Activated gamma-delta T cell (primary cell): ENCODE data around the gene KNTC1.
"Not testable (repeated sequence)": the region's sequence is repeated elsewhere in the genome, so short reads cannot be mapped to it uniquely, and the experiment has no call there.

Experiments used
- DNase-seq: peaks from one replicate; lab custom pipeline; 2025; lab: John Stamatoyannopoulos, UW

The KNTC1 gene

DNA sequence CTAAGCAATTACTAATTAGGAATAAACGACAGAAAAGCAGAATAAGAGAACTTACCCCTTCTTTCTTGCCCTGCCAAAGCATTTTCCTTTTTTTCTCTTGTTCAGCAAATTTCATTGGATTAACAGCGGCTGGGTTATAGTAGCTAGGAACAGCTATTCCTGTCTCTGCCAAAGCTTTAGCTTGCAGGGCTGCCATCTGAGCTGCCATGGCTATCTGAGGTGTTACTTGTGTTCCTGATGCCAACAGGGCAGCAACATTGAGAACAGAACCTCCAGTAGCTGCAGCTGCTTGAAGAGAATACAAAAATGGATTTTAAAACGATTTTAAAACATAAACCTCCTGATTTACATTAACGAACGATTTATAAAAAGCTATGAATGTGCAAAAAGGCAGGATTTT lies 18.9 kb upstream of the KNTC1 start:
- no peak for DNase-seq

DNA sequence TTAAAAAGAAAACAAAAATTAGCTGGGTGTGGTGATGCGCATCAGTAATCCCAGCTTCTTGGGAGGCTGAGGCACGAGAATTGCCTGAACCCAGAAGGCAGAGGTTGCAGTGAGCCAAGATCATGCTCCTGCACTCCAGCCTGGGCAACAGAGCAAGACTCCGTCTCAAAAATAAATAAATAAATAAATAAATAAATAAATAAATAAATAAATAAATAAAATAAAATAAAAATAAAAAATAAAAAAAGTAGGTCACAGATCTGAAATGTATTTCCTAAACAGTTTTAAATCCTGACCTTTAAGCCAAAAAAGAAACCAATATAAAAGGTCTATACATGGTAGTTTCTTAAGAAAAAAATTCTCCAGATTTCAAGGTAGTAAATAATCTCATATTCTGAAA lies 14.0 kb upstream of the KNTC1 start:
- not testable (repeated sequence) for DNase-seq

DNA sequence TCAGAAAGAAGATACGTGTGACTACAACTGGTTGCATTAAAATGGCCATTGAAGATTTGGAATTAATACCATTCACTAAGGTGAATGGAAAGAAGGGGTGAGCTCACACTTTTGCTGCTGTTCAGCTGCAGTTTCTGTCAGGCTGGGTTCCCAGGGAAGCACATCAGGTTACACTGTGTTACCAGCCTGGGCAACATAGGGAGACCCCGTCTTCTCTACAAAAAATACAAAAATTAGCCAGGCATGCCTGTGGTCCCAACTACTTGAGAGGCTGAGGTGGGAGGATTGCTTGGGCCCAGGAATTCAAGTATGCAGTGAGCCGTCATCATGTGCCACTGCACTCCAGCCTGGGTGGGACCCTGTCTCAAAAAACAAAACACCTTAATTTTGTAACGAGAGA lies 13.4 kb upstream of the KNTC1 start:
- no peak for DNase-seq

DNA sequence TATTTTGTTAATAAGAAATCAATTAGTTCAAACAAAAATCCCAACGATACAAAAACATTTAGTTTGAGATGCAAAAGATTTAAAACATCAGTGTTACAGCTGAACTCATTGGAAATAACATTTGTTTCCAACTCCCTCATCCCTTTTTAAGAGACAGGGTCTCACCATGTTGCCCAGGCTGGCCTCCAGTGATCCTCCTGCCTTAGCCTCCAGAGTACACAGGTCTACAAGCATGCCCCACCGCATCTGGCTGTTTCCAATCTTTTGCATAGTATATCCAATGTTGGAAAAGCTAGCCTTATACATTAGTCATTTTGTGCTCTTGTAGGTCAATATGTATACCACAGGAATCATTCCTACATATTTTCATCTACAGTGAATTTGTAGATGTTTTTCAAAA lies 11.8 kb upstream of the KNTC1 start:
- DNase-seq, result no peak

DNA sequence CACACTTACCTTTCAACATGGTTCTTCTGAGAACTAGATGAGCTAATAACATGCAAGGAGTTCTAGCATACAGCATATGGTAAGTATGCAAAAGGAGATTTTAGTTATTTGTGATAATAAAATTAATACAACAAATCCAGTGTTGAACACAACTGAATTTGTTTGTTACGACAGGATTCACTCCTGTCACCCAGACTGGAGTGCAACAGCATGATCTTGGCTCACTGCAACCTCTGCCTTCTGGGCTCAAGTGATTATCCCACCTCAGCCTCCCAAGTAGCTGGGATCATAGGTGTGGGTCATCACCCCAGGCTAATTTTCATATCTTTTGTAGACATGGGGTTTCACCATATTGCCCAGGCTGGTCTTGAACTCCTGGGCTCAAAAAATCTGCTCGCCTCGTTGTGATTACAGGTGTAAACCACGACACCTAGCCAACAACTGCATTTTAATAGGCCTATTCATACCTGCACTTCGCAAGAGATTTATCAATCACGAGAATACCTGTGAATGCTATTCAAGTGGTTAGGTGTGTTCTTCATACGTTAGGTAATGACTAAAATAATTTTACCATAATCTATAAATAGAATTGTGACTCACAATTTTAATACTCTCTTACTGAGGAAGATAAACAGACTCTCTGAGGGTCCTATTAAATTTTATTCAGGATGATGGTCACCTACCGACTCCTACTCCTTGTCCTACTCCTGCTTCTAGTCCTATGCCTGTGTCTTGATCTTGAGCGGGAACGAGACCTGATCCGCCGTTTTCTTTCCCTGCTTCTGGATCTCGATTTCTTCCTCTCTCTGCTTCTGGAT lies 10.3 kb upstream of the KNTC1 start:
- no peak for DNase-seq

DNA sequence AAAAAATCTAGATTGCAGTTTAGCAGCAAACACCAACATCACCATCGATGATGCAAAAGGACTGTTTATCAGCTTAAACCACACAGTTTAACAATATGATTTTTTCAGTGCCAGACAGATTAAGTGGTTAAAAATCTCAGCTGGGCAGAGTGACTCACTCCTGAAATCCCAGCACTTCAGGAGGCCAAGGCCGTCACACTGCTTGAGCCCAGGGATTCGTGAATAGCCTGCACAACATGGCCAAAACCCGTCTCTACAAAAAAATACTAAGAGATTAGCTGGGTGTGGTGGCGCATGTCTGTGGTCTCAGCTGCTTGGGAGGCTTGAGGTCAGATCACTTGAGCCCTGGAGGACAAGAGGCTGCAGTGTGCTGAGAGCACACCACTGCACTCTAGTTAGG lies 9.2 kb upstream of the KNTC1 start:
- no peak for DNase-seq

DNA sequence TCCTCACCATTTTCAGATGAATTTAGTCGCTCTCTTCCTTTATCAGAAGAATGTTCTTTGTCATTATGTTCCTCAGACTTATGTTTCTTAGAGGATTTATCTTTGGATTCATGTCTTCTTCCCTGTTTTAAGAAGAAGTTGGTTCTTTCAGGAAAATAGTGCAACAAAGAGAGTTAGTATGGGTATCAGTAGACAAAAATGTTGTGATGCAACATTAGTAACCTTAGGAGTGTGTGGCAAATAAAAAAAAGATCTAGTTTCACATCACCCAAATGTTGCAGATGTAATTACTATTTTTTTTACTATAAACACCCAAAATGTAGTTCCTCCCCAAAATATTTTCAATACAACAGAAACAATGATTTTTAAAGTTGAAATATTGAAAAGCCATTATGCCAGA lies 8.1 kb upstream of the KNTC1 start:
- no peak for DNase-seq

DNA sequence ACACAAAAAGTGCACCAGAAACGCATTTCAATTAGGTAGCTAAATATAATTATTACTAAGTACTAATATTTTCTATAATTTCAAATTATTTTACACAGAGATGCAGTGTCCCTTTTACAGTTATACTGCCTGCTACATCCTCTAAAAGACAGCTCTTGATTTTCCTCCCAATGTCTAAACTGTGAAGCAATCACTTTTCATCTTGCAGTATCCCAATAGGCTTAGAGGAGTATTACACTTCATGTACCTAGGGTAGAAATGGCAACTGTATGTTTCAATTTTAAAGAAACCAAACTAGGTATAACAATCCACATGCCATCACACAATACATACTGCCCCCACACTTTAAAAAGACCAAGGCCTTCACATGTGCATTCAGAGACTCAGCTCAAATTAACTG lies 7.6 kb upstream of the KNTC1 start:
- no peak for DNase-seq

DNA sequence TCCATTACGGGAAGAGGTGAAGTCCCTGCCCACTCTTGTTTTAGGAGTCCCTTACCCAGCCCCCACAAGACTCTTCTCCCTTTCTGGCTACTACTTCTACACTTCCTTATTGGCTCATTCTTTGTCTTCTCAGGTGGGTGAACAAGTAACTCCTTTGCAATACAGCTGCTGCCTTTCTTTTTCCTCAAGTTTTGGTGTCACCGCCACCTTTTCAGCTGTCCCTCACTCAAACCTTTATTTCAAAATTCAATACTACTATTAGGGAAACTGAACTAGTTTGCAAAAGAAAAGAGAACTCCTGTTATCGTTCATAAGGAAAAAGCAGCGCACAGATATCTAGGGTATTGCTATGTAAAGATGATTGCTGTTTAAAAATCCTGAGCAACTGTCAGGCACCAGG lies 6.4 kb upstream of the KNTC1 start:
- DNase-seq, result no peak

DNA sequence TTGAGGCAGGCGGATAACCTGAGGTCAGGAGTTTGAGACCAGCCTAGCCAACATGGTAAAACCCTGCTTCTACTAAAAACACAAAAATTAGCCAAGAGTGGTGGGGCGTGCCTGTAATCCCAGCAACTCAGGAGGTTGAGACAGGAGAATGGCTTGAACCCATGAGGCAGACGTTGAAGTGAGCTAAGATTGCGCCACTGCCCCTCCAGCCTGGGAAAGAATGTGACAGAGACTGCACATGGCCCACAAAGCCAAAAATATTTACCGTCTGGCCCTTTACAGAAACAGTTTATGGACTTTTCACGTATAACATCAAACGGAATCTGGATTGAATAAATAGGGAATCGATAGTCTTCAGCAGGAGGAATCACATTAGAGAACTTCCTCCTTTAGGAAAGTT lies 3.8 kb upstream of the KNTC1 start:
- no peak for DNase-seq

DNA sequence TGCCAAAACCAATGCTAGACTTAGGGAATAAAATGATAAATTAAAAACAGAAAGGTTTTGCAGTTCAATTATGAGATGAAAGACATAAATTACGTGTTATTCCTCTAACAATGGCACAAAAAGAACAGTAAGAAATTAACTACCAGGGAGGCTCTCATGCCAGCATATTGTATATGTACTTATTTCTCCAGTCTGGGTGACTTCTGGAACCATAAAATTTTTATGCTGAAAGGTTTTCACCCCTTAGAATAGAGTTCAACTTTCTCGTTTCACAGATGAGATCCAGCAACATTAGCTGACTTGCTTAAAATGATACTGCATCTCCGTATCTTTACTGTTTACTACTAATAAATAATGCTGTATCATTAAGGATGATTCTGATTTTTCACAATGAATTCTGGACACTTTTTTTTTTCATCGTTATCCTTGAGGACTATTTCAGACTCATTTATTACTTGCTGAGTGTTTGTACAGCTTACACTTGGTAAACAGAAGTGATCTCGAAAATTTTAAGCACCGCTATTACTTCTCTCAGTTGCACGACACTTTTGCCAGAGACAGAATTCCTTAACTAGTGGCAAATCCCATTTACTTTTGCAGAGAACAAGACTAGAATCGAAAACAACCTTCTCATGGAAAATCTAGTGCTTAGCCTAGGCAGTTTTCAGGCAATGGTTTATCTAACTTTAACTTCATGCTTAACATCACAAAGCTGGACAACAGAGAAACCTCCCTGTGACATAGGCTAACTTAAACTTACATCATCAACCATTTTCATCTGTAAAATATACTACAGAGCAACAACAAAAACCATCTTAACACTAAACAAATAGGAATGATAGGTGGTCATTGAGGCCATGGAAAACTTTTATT lies 3.0 kb upstream of the KNTC1 start:
- DNase-seq, result no peak

DNA sequence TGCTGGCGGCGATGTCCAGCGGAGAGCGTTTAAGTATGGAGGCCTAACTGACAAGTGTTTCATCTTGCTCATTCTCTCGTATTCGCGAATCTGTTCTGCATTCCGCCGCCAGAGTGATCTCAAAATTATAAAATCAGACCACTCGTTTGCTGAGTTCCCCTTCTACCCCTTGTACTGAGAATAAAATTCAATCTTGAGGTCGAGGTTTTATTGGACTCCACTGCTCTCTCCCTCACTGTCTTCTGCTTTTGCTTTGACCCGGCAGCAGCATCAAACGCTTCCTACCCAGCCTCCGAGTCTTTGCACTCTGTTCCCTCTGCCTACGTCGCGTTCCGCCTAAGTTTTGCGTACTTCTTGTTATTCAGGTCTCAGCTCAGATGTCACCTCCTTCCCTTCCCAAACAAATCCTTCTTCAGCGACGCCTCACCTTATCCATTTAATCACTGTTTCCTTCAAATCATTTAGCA lies 462 bp downstream of the KNTC1 start:
- no peak for DNase-seq

DNA sequence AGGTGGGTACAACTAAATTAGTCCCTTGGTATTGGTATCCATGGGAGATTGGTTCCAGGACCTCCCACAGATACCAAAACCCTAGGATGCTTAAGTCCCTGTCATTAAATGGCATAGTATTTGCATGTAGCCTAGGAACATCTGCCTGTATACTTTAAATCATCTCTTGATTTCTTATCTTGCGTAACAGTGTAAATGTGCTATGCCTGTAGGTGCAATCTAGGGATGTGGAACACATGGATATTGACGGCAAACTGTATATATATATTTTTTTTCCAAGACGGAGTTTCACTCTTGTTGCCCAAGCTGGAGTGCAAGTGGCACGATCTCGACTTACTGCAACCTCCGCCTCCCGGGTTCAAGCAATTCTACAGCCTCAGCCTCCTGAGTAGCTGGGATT lies 1.5 kb downstream of the KNTC1 start:
- no peak for DNase-seq

DNA sequence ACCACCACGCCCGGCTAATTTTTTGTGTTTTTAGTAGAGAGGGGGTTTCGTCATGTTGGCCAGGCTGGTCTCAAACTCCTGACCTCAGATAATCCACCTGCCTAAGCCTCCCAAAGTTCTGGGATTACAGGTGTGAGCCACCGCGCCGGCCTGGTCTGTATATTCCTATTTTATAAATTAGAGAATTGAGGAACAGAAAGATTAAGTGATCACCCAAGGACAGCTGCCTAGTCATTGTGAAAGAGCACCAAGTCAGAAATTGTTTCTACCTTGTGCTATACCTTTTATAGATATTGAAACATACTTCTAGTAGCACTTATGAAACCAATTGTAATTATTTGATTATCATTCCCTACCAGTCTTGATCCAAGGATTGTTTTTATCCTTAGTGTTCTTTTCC lies 1.9 kb downstream of the KNTC1 start:
- no peak for DNase-seq

DNA sequence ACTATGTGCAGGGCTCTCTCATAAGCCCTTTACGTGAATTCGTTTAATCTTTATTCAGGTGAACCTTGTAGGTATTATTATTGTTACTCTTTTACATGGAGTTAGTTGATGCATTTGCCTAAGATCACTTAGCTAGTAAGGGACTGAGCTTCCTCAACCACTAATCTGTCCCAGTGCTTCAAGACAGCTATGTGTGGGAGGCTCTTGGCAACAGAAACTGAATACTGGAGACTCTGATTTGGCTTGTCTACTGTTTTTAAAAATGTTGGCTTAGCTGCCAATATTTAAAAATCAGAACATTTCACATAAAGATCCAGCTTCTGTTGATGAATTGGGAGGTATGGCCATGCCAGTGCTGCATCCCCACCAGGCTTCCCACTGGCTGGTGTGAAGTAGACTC lies 6.8 kb downstream of the KNTC1 start:
- DNase-seq, result no peak

DNA sequence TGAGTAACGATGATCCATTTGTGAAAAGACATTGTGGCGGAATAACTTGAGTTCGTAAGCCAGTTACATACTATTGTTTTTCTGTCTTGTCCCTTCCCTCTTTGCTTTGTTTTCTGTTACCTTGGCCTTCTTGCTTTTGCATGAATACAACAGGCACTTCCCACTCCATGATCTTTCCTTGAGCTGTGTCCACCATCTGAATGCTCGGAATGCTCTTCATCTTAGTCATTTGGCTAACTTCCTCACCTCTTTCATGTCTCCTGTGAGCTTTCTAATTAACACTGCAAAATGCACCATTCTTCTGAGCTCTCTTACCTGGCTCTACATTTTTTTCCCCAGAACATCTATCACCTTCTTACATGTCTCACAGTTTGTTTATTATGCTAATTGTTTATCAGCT lies 10.0 kb downstream of the KNTC1 start:
- no peak for DNase-seq

DNA sequence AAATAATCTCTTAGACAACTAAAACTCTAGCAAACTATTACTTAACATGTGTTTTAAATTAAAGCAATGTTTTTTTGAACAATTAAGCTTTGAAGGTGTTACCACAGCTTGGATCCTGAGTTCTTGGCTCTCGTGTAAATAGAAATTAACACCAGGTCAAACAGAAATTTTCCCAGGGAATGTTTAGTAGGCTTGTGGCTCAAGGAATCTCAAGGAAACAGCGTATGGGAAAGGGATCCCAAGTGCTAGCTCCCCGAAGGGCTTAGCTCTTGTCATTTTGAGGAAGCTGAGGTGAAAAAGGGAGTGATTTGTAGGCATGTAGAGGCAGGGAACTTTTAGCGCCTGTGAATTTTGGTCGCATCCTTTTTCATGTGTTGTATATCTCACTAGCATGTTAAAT lies 11.4 kb downstream of the KNTC1 start:
- no peak for DNase-seq

DNA sequence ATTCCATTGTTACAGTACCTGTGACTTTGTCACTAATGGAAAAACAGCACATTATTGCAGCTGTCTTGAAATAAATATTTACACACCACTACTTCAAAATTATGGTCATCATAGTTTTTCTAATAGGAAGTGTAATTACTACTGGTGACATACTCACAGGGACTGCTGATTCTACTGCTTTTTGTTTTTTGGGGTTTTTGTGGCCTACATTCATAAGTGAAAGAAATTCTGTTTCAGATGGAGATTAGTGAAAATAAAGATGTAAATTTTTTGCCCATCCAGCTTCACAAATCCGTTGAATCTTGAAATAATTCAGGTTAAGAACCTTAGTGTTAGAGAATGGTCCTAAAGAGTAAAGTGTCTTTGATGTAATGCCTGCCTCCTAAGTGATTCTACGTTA lies 17.5 kb downstream of the KNTC1 start:
- no peak for DNase-seq

DNA sequence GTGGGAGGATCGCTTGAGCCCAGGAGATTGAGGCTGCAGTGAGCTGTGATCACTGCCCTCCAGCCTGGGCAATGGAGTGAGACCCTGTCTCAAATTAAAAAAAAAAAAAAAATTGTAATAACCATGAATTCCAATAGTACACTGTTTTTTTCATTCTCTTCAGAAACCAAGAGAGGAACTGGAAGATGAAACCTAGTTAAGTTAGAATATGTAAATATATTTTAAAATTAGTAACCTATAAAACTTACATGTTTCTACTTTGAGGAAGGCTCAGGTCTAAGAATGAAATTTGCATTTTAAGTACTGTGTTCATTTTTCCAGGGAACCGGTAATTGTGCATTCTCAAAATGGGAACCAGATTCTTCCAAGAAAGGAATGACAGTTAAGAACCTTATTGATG lies 18.8 kb downstream of the KNTC1 start:
- DNase-seq, result no peak

DNA sequence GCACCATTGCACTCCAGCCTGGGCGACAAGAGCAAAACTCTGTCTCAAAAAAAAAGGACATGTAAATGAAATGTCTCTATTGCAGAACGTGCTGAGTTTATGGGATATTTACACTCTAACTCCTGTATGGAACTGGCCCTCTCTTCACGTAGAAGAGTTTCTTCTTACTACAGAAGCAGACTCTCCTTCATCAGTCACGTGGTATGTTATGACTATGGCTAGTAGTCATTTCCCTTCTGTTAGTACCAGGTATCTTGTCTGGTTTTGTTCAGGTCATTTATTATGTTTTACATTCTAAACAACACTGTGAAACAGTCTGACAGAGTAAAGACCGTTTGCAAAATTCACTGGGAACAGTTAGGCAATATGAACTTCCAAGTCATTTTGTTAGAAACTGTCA lies 20.3 kb downstream of the KNTC1 start:
- DNase-seq, result no peak

DNA sequence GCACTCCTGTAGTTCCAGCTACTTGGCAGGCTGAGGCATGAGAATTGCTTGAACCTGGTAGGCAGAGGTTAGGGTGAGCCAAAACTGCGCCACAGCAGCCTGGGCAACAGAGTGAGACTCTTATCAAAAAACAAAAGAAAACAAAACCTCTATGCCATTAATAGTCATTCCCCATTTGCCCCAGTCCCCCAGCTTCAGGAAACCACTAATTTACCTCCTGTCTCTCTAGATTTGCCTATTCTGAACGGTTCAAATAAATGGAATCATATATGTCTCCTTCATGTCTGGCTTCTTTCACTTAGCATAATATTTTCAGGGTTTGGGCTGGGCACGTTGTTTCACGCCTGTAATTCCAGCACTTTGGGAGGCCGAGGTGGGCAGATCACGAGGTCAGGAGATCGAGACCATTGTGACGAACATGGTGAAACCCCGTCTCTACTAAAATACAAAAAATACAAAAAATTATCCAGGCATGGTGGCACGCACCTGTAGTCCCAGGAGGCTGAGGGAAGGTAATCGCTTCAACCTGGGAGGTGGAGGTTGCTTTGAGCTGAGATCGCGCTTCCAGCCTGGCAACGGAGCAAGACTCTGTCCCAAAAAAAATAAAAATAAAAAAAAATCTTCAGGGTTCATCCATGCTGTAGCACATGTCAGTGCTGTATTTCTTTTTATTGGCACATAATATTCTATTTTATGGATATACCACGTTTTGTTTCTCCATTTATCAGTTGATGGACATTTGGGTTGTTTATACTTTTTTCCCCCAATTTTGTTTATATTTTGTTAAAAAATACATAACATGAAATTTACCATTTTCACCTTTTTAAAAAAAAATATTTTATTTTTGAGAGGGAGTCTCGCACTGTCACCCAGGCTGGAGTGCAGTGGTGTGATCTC lies 31.9 kb downstream of the KNTC1 start:
- DNase-seq, result no peak

DNA sequence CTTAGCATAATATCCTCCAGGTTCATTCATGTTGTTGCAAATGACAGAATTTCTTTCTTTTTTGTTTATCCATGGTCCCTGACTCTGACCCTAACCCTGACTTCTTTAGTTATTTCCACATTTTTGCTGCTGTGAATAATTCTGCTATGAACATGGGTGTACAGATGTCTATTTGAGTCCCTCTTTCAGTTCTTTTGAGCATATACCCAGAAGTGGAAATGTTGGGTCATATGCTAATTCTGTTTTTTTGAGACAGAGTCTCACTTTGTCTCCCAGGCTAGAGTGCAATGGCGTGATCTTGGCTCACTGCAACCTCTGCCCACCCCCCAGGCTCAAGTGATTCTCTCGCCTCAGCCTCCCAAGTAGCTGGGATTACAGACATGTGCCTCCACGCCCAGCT lies 33.1 kb downstream of the KNTC1 start:
- DNase-seq, result no peak
